Testis (tissue), 3 donors: Measurements from ENCODE around the gene LRPAP1. TPM values are rescaled to one million over a fixed set of nuclear protein-coding genes. Genes with fewer than 3 reads are reported as not detected.

Experiments
- DNase-seq: peaks from one replicate; pipeline ENCODE4 v3.0.0-alpha.2; 2019
- H3K27ac ChIP-seq, 2 donors: fragments of 200-600 bp; sonication (generic); one replicate each; pipeline ENCODE4 v1.5.1; 2019
- H3K27me3 ChIP-seq: fragments of 200-600 bp; sonication (generic); one replicate; pipeline ENCODE4 v1.5.1; 2019
- H3K36me3 ChIP-seq: fragments of 200-600 bp; sonication (generic); one replicate; pipeline ENCODE4 v1.5.1; 2017; ENCODE audit warnings: low read depth; ENCODE audit errors: missing control alignments
- H3K4me1 ChIP-seq: fragments of 200-600 bp; sonication (generic); one replicate; pipeline ENCODE4 v1.5.1; 2019
- H3K4me3 ChIP-seq, 2 donors: fragments of 200-600 bp; sonication (generic); one replicate each; pipeline ENCODE4 v1.5.1; 2017 to 2019
- H3K9me3 ChIP-seq: fragments of 200-600 bp; sonication (generic); one replicate; pipeline ENCODE4 v1.5.1; 2017
- POLR2A ChIP-seq: fragments of 450-650 bp; IDR thresholded peaks from one replicate; pipeline ENCODE4 v1.6.1; 2017; ENCODE audit warnings: antibody characterized with exemption, mild to moderate bottlenecking, moderate library complexity
- WGBS, 2 donors: methylation state at CpG; one replicate each; pipeline ENCODE4 v1.1.5; 2018; 5-methylcytosine and 5-hydroxymethylcytosine counted together
- intact Hi-C: fragments of 100-400 bp; cut with DNase I; formaldehyde crosslinking; loops from one replicate; pipeline ENCODE4 v1.15.1; 2023; ENCODE audit warnings: low total_unique reads
- polyA plus RNA-seq: library from polyadenylated mRNA; stranded (reverse); fragments of 350-450 nt; fragmentation: Illumina TruSeq; extraction: RNeasy Lipid Tissue Mini Kit (QIAGEN cat#74804); gene quantifications from one replicate; pipeline ENCODE4 v1.2.3, GENCODE V29; 2014; ENCODE audit warnings: low read depth, low replicate concordance; ENCODE audit not compliant: insufficient read depth
- total RNA-seq, 2 donors: library from RNA; depleted of rRNA; stranded (reverse); fragments of >200 nt; gene quantifications; one replicate each; pipeline ENCODE4 v1.2.3, GENCODE V29; 2016
- TF ChIP-seq, protein P1 (sequence below), 3 experiments: fragments of 450-650 bp in 2 of 3; fragments of 200-600 bp in 1 of 3; sonication (generic) in 1 of 3; IDR thresholded peaks; one replicate each; pipeline ENCODE4 v1.5.1; 2016 to 2019; ENCODE audit warnings: antibody characterized with exemption in 3 of 3, mild to moderate bottlenecking in 2 of 3, moderate library complexity in 1 of 3

LRPAP1 gene
- total and polyA plus RNA-seq, 3 donors from 2014 or later = 179 to 337 (median 279) TPM

DNA sequence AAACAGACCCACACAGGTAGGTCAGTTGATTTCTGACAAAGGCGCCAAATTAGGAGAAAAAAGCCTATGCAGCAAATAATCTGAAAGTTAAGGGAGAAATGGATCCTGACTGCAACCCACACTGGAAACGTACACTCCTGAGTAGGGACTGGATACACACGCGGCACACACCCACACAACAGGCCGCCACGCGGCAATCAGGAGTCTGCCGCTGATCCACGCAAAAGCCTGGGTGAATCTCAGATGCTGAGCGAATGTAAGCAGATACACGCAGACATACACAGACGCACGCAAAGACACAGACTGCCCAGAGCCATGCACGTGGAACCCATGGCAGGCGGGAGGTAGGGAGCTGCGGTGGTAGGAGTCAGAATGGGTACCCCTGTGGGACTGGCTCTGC lies 21.7 kb downstream of the LRPAP1 start:
- 91 to 94% methylated on average over 12 to 16 of the region's 16 CpGs for WGBS, 2 donors
- H3K27ac ChIP-seq = no peak overlapping the region
- intact Hi-C loops = no loop called here
- H3K36me3 ChIP-seq = no peaks in the 10 kb centered on the region
- H3K4me3 ChIP-seq = no peak overlapping the region
- H3K27me3 ChIP-seq = no peaks in the 10 kb centered on the region
- no peaks in the 10 kb centered on the region for H3K4me1 ChIP-seq
- no peak for DNase-seq
- TF ChIP-seq POLR2A = no peak
- TF ChIP-seq, protein P1, sequence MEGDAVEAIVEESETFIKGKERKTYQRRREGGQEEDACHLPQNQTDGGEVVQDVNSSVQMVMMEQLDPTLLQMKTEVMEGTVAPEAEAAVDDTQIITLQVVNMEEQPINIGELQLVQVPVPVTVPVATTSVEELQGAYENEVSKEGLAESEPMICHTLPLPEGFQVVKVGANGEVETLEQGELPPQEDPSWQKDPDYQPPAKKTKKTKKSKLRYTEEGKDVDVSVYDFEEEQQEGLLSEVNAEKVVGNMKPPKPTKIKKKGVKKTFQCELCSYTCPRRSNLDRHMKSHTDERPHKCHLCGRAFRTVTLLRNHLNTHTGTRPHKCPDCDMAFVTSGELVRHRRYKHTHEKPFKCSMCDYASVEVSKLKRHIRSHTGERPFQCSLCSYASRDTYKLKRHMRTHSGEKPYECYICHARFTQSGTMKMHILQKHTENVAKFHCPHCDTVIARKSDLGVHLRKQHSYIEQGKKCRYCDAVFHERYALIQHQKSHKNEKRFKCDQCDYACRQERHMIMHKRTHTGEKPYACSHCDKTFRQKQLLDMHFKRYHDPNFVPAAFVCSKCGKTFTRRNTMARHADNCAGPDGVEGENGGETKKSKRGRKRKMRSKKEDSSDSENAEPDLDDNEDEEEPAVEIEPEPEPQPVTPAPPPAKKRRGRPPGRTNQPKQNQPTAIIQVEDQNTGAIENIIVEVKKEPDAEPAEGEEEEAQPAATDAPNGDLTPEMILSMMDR (IDR thresholded peaks at IDR 0.05) = no peak
- no peaks in the 10 kb centered on the region for H3K9me3 ChIP-seq

DNA sequence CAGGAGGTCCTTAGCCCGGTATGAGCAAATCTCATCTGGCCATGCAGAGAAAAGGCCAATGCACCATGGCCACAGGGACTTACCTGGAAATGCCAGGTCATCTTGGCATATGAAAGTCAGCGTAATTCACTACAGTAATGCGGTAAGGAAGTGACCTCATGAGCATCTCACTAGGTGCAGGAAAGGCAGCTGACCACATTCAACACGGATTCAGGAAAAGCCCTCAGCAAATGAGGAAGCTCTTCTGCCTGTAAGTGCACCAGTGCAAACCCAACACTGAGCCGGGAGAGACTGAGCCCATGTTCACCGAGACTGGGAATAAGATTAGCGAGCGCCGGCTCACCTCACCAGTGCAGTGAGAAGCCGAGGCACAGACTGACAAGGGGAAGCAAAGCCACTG lies 23.7 kb downstream of the LRPAP1 start:
- no peaks in the 10 kb centered on the region for H3K4me1 ChIP-seq
- intact Hi-C loops = no loop called here
- no peak overlapping the region for H3K4me3 ChIP-seq
- H3K9me3 ChIP-seq = no peaks in the 10 kb centered on the region
- TF ChIP-seq POLR2A = no peak
- TF ChIP-seq, protein P1 (IDR thresholded peaks at IDR 0.05) = no peak
- no peaks in the 10 kb centered on the region for H3K36me3 ChIP-seq
- no peaks in the 10 kb centered on the region for H3K27me3 ChIP-seq
- H3K27ac ChIP-seq = no peak overlapping the region
- DNase-seq = no peak
- 84 to 88% methylated on average over 8 to 10 of the region's 10 CpGs for WGBS, 2 donors

- Histone ChIP-seq H3K4me1 (no peaks in the 10 kb centered on the region), H3K36me3 (no peaks in the 10 kb centered on the region)
- intact Hi-C loops = no loop called here
These were observed 27.0 kb downstream of the LRPAP1 start for GRCh38 chr4:3505231-3505630.

GRCh38 chr4:3502941-3503936 lies 29.0 kb downstream of the LRPAP1 start:
- Histone ChIP-seq H3K27ac (no peak overlapping the region), H3K36me3 (no peaks in the 10 kb centered on the region), H3K9me3 (no peaks in the 10 kb centered on the region), H3K4me3 (no peak overlapping the region), H3K4me1 (peaks cover 6% of the 10 kb centered on the region), H3K27me3 (no peaks in the 10 kb centered on the region)
- WGBS, 2 donors = 80 to 85% methylated on average over 24 to 38 of the region's 39 CpGs
- no peak for DNase-seq
- TF ChIP-seq, protein P1 (IDR thresholded peaks at IDR 0.05) = no peak
- no peak for TF ChIP-seq POLR2A
- intact Hi-C loops = no loop called here

More at GRCh38 chr4:3505231-3505630, 27.0 kb downstream of the LRPAP1 start:
- TF ChIP-seq POLR2A = no peak
- TF ChIP-seq, protein P1 (IDR thresholded peaks at IDR 0.05) = no peak
- 88 to 91% methylated on average over 12 to 16 of the region's 16 CpGs for WGBS, 2 donors
- Histone ChIP-seq H3K27me3 (no peaks in the 10 kb centered on the region), H3K4me3 (no peak overlapping the region), H3K9me3 (no peaks in the 10 kb centered on the region), H3K27ac (no peak overlapping the region)
- DNase-seq = no peak
